KOPT-K1 (cell line): ENCODE results near the gene PRAMEF11.
"Not testable (repeated sequence)": the region's sequence is repeated elsewhere in the genome, so short reads cannot be mapped to it uniquely, and the experiment has no call there.

Source experiments
- H3K27ac ChIP-seq: fragments of 200-600 bp; sonication (generic); 2 replicates; pipeline ENCODE4 v1.5.1; 2016; ENCODE audit warnings: antibody characterized with exemption, mild to moderate bottlenecking, low read depth, low read length; ENCODE audit not compliant: poor library complexity, severe bottlenecking
- H3K36me3 ChIP-seq: fragments of 200-600 bp; sonication (generic); 2 replicates; pipeline ENCODE4 v1.5.1; 2017; ENCODE audit warnings: antibody characterized with exemption, mild to moderate bottlenecking, low read length, moderate library complexity; ENCODE audit not compliant: insufficient read depth
- H3K9me3 ChIP-seq: fragments of 200-600 bp; sonication (generic); 2 replicates; pipeline ENCODE4 v1.5.1; 2017; ENCODE audit warnings: antibody characterized with exemption, low read length, mild to moderate bottlenecking; ENCODE audit not compliant: insufficient read depth, poor library complexity, severe bottlenecking

The PRAMEF11 gene

GRCh38 chr1:12783783-12784182, 47.4 kb downstream of the PRAMEF11 start:
- not testable (repeated sequence) for H3K27ac ChIP-seq, H3K36me3 ChIP-seq
- H3K9me3 ChIP-seq, result peaks cover 17% of the 10 kb centered on the region

- not testable (repeated sequence) for H3K27ac ChIP-seq, H3K36me3 ChIP-seq
- peaks cover 17% of the 10 kb centered on the region for H3K9me3 ChIP-seq
These were observed 49.7 kb downstream of the PRAMEF11 start for GRCh38 chr1:12781488-12781887.

- Histone ChIP-seq H3K9me3 (peaks cover under 1% of the 10 kb centered on the region), H3K27ac (no peak overlapping the region), H3K36me3 (no peaks in the 10 kb centered on the region)
These were observed 52.3 kb downstream of the PRAMEF11 start for GRCh38 chr1:12778907-12779306.

- Histone ChIP-seq H3K27ac (no peak overlapping the region), H3K9me3 (no peaks in the 10 kb centered on the region), H3K36me3 (no peaks in the 10 kb centered on the region)
These were observed 53.1 kb downstream of the PRAMEF11 start for GRCh38 chr1:12778061-12778460.

GRCh38 chr1:12776801-12777557, 54.2 kb downstream of the PRAMEF11 start:
- Histone ChIP-seq H3K27ac (no peak overlapping the region), H3K9me3 (no peaks in the 10 kb centered on the region), H3K36me3 (no peaks in the 10 kb centered on the region)

- no peaks in the 10 kb centered on the region for H3K36me3 ChIP-seq
- no peaks in the 10 kb centered on the region for H3K9me3 ChIP-seq
- H3K27ac ChIP-seq, result no peak overlapping the region
These were observed 55.8 kb downstream of the PRAMEF11 start for GRCh38 chr1:12775443-12775842.

- Histone ChIP-seq H3K9me3 (no peaks in the 10 kb centered on the region), H3K36me3 (no peaks in the 10 kb centered on the region), H3K27ac (no peak overlapping the region)
These were observed 56.3 kb downstream of the PRAMEF11 start for GRCh38 chr1:12774801-12775345.
